Measurements from ENCODE around the gene HES7.
"Not testable (repeated sequence)": the region's sequence is repeated elsewhere in the genome, so short reads cannot be mapped to it uniquely, and the experiment has no call there.

DNA sequence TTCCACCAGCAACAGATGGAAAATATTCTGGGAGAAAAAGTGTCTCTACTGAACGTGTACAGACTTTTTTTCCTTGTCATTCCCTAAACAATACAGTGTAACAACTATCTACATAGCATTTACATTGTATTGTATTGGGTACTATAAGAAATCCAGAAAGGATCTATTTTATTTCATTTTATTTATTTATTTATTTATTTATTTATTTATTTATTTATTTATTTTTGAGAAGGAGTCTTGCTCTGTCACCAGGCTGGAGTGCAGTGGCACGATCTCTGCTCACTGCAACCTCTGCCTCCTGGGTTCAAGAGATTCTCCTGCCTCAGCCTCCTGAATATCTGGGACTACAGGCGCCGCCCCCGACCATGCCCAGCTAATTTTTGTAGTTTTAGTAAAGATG, 46.0 kb downstream of the HES7 start:
- TF ChIP-seq, protein P1, sequence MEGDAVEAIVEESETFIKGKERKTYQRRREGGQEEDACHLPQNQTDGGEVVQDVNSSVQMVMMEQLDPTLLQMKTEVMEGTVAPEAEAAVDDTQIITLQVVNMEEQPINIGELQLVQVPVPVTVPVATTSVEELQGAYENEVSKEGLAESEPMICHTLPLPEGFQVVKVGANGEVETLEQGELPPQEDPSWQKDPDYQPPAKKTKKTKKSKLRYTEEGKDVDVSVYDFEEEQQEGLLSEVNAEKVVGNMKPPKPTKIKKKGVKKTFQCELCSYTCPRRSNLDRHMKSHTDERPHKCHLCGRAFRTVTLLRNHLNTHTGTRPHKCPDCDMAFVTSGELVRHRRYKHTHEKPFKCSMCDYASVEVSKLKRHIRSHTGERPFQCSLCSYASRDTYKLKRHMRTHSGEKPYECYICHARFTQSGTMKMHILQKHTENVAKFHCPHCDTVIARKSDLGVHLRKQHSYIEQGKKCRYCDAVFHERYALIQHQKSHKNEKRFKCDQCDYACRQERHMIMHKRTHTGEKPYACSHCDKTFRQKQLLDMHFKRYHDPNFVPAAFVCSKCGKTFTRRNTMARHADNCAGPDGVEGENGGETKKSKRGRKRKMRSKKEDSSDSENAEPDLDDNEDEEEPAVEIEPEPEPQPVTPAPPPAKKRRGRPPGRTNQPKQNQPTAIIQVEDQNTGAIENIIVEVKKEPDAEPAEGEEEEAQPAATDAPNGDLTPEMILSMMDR (IDR thresholded peaks at IDR 0.05): not testable (repeated sequence)
- not testable (repeated sequence) for TF ChIP-seq POLR2A, POLR2AphosphoS5, EP300 (IDR thresholded peaks at IDR 0.05)

Data from gastroesophageal sphincter (tissue), 3 donors.